Measurements from ENCODE around the gene SLC1A1.

- TF ChIP-seq POLR2A (IDR thresholded peaks at IDR 0.05) (no peak), CTCF (IDR thresholded peaks at IDR 0.05) (no peak)
Measured at GRCh38 chr9:4499917-4500316, 9.6 kb downstream of the SLC1A1 start.

All from esophagus squamous epithelium (tissue), 4 donors.